Measurements from ENCODE around the gene CLTA. TPM values are rescaled to one million over a fixed set of nuclear protein-coding genes. Genes with fewer than 3 reads are reported as not detected.

Gene CLTA
- total and polyA plus RNA-seq, 4 experiments from 2014 or later: 46.0 to 106 (median 71.1) TPM

GRCh38 chr9:36207546-36208012, 16.9 kb downstream of the CLTA start:
- Mint-ChIP-seq H3K36me3 (peaks cover 69 to 95% of the 10 kb centered on the region in 2 donors), H3K4me3 (peak overlapping the region in 1 of 8 donors; percentile 10), H3K27ac (peak overlapping the region; percentile 56 to 87 (median 76)), H3K4me1 (peaks cover 30 to 62% (median 35%) of the 10 kb centered on the region in 4 donors), H3K27me3 (no peaks in the 10 kb centered on the region), H3K9me3 (no peaks in the 10 kb centered on the region)
- H3K4me1 ChIP-seq (ENCODE audit: insufficient read depth, low read length): peaks cover 32% of the 10 kb centered on the region
- ChIA-PET POLR2A (ENCODE audit: partially characterized antibody) (interaction anchor here (1.4 kb wide), 1 partner anchor 17 kb away, joined by 5 read pairs; the partner anchor contains the start of gene CLTA), CTCF (ENCODE audit: partially characterized antibody) (interaction anchor here (1.1 to 2.1 kb wide), 2 partner anchors 18 to 121 kb away, joined by 3 to 11 read pairs; partner anchors contain the start of gene CLTA)
- peaks cover 79% of the 10 kb centered on the region for H3K36me3 ChIP-seq (ENCODE audit: insufficient read depth, low read length)
- DNase-seq: no peak
- H3K27ac ChIP-seq (ENCODE audit: low read depth, low read length): no peak overlapping the region
- intact Hi-C loops (cut with micrococcal nuclease): no loop called here
- no peaks in the 10 kb centered on the region for H3K9me3 ChIP-seq (ENCODE audit: control insufficient read depth in 1 of 2, low read length in 2 of 2)
- H3K27me3 ChIP-seq (ENCODE audit: insufficient read depth, low read length): no peaks in the 10 kb centered on the region
- no peak overlapping the region for H3K4me3 ChIP-seq (ENCODE audit: low read length in 2 of 2)

GRCh38 chr9:36208521-36209253, 18.0 kb downstream of the CLTA start:
- H3K4me1 ChIP-seq (ENCODE audit: insufficient read depth, low read length): peaks cover 32% of the 10 kb centered on the region
- no peaks in the 10 kb centered on the region for H3K27me3 ChIP-seq (ENCODE audit: insufficient read depth, low read length)
- ChIA-PET CTCF (ENCODE audit: partially characterized antibody) (interaction anchor here (1.1 to 2.1 kb wide), 2 partner anchors 19 to 120 kb away, joined by 3 to 11 read pairs; partner anchors contain the start of gene CLTA), POLR2A (ENCODE audit: partially characterized antibody) (no interaction called here)
- Mint-ChIP-seq H3K4me3 (peak overlapping the region in 2 of 8 donors; percentile 27 to 30), H3K36me3 (peaks cover 60 to 94% of the 10 kb centered on the region in 2 donors), H3K27me3 (no peaks in the 10 kb centered on the region), H3K27ac (peak overlapping the region; percentile 16 to 89 (median 63)), H3K9me3 (no peaks in the 10 kb centered on the region), H3K4me1 (peaks cover 33 to 66% (median 35%) of the 10 kb centered on the region in 4 donors)
- H3K36me3 ChIP-seq (ENCODE audit: insufficient read depth, low read length): peaks cover 74% of the 10 kb centered on the region
- no peak for DNase-seq
- intact Hi-C loops (cut with micrococcal nuclease): no loop called here
- H3K9me3 ChIP-seq (ENCODE audit: control insufficient read depth in 1 of 2, low read length in 2 of 2): no peaks in the 10 kb centered on the region
- H3K27ac ChIP-seq (ENCODE audit: low read depth, low read length): no peak overlapping the region
- H3K4me3 ChIP-seq (ENCODE audit: low read length in 2 of 2): no peak overlapping the region

GRCh38 chr9:36210722-36211121, 20.0 kb downstream of the CLTA start:
- no peaks in the 10 kb centered on the region for H3K27me3 ChIP-seq (ENCODE audit: insufficient read depth, low read length)
- no peak overlapping the region for H3K4me3 ChIP-seq (ENCODE audit: low read length in 2 of 2)
- H3K9me3 ChIP-seq (ENCODE audit: control insufficient read depth in 1 of 2, low read length in 2 of 2): no peaks in the 10 kb centered on the region
- H3K9me3 Mint-ChIP-seq: no peaks in the 10 kb centered on the region
- DNase-seq: no peak
- intact Hi-C loops (cut with micrococcal nuclease): no loop called here
- peaks cover 34 to 68% (median 42%) of the 10 kb centered on the region in 4 donors for H3K4me1 Mint-ChIP-seq
- peaks cover 56% of the 10 kb centered on the region for H3K36me3 ChIP-seq (ENCODE audit: insufficient read depth, low read length)
- peak overlapping the region in 1 of 8 donors; percentile 22 for H3K4me3 Mint-ChIP-seq
- no peak overlapping the region for H3K27ac ChIP-seq (ENCODE audit: low read depth, low read length)
- H3K4me1 ChIP-seq (ENCODE audit: insufficient read depth, low read length): peaks cover 40% of the 10 kb centered on the region
- CTCF ChIA-PET (ENCODE audit: partially characterized antibody): interaction anchor here (1.2 to 1.9 kb wide), 2 partner anchors 20 to 21 kb away, joined by 4 to 9 read pairs; partner anchors contain the start of gene CLTA
- peaks cover 50 to 89% of the 10 kb centered on the region in 2 donors for H3K36me3 Mint-ChIP-seq
- no peaks in the 10 kb centered on the region for H3K27me3 Mint-ChIP-seq
- H3K27ac Mint-ChIP-seq: peak overlapping the region in 4 of 7 donors; percentile 9 to 81 (median 34)
- POLR2A ChIA-PET (ENCODE audit: partially characterized antibody): no interaction called here

GRCh38 chr9:36211510-36211909, 20.8 kb downstream of the CLTA start:
- Mint-ChIP-seq H3K27ac (peak overlapping the region in 4 of 7 donors; percentile 12 to 59 (median 40)), H3K4me3 (no peak overlapping the region), H3K36me3 (peaks cover 48 to 85% of the 10 kb centered on the region in 2 donors), H3K9me3 (peaks cover 0 to 2% (median 0%) of the 10 kb centered on the region in 8 donors), H3K27me3 (no peaks in the 10 kb centered on the region), H3K4me1 (peaks cover 38 to 69% (median 47%) of the 10 kb centered on the region in 4 donors)
- no peak overlapping the region for H3K4me3 ChIP-seq (ENCODE audit: low read length in 2 of 2)
- intact Hi-C loops (cut with micrococcal nuclease): no loop called here
- peaks cover 45% of the 10 kb centered on the region for H3K4me1 ChIP-seq (ENCODE audit: insufficient read depth, low read length)
- H3K36me3 ChIP-seq (ENCODE audit: insufficient read depth, low read length): peaks cover 50% of the 10 kb centered on the region
- no peak for DNase-seq
- H3K9me3 ChIP-seq (ENCODE audit: control insufficient read depth in 1 of 2, low read length in 2 of 2): no peaks in the 10 kb centered on the region
- H3K27ac ChIP-seq (ENCODE audit: low read depth, low read length): no peak overlapping the region
- H3K27me3 ChIP-seq (ENCODE audit: insufficient read depth, low read length): no peaks in the 10 kb centered on the region
- ChIA-PET CTCF (ENCODE audit: partially characterized antibody) (interaction anchor here (1.9 kb wide), 1 partner anchor 22 kb away, joined by 9 read pairs; no protein-coding TSS in a partner anchor), POLR2A (ENCODE audit: partially characterized antibody) (no interaction called here)

GRCh38 chr9:36213387-36213786, 22.7 kb downstream of the CLTA start:
- intact Hi-C loops (cut with micrococcal nuclease): no loop called here
- CTCF ChIA-PET (ENCODE audit: partially characterized antibody): interaction anchor here (1.3 kb wide), 1 partner anchor 24 kb away, joined by 5 read pairs; no protein-coding TSS in a partner anchor
- Mint-ChIP-seq H3K4me3 (no peak overlapping the region), H3K27ac (peak overlapping the region in 3 of 7 donors; percentile 29 to 68 (median 48)), H3K9me3 (peaks cover 0 to 2% (median 0%) of the 10 kb centered on the region in 8 donors), H3K27me3 (no peaks in the 10 kb centered on the region), H3K36me3 (peaks cover 32 to 84% of the 10 kb centered on the region in 2 donors), H3K4me1 (peaks cover 37 to 67% (median 47%) of the 10 kb centered on the region in 4 donors)
- POLR2A ChIA-PET (ENCODE audit: partially characterized antibody): interaction anchor here (0.7 to 1.3 kb wide), 3 partner anchors 12 to 194 kb away, joined by 3 to 4 read pairs (median 3); partner anchors contain the start of gene CLTA
- H3K27me3 ChIP-seq (ENCODE audit: insufficient read depth, low read length): no peaks in the 10 kb centered on the region
- no peak overlapping the region for H3K27ac ChIP-seq (ENCODE audit: low read depth, low read length)
- H3K4me1 ChIP-seq (ENCODE audit: insufficient read depth, low read length): peaks cover 40% of the 10 kb centered on the region
- peaks cover 36% of the 10 kb centered on the region for H3K36me3 ChIP-seq (ENCODE audit: insufficient read depth, low read length)
- no peaks in the 10 kb centered on the region for H3K9me3 ChIP-seq (ENCODE audit: control insufficient read depth in 1 of 2, low read length in 2 of 2)
- no peak for DNase-seq
- no peak overlapping the region for H3K4me3 ChIP-seq (ENCODE audit: low read length in 2 of 2)

- peaks cover 42% of the 10 kb centered on the region for H3K36me3 ChIP-seq (ENCODE audit: insufficient read depth, low read length)
- H3K9me3 ChIP-seq (ENCODE audit: control insufficient read depth in 1 of 2, low read length in 2 of 2): no peaks in the 10 kb centered on the region
- H3K36me3 Mint-ChIP-seq: peaks cover 34 to 84% of the 10 kb centered on the region in 2 donors
- no peak overlapping the region for H3K27ac ChIP-seq (ENCODE audit: low read depth, low read length)
- no peak overlapping the region for H3K4me3 ChIP-seq (ENCODE audit: low read length in 2 of 2)
- peaks cover 40% of the 10 kb centered on the region for H3K4me1 ChIP-seq (ENCODE audit: insufficient read depth, low read length)
- H3K9me3 Mint-ChIP-seq: peaks cover 0 to 2% (median 0%) of the 10 kb centered on the region in 8 donors
- peak overlapping the region in 4 of 7 donors; percentile 47 to 80 (median 48) for H3K27ac Mint-ChIP-seq
- intact Hi-C loops (cut with micrococcal nuclease): no loop called here
- H3K4me1 Mint-ChIP-seq: peaks cover 37 to 67% (median 48%) of the 10 kb centered on the region in 4 donors
- no peaks in the 10 kb centered on the region for H3K27me3 ChIP-seq (ENCODE audit: insufficient read depth, low read length)
- H3K4me3 Mint-ChIP-seq: no peak overlapping the region
- CTCF ChIA-PET (ENCODE audit: partially characterized antibody): interaction anchor here (1.3 kb wide), 1 partner anchor 25 kb away, joined by 5 read pairs; no protein-coding TSS in a partner anchor
- POLR2A ChIA-PET (ENCODE audit: partially characterized antibody): interaction anchor here (1.3 kb wide), 1 partner anchor 23 kb away, joined by 4 read pairs; the partner anchor contains the start of gene CLTA
- no peaks in the 10 kb centered on the region for H3K27me3 Mint-ChIP-seq
- DNase-seq: no peak
Observed at GRCh38 chr9:36213989-36214388, 23.3 kb downstream of the CLTA start.

- Histone ChIP-seq H3K4me1 (ENCODE audit: insufficient read depth, low read length) (peaks cover 34% of the 10 kb centered on the region), H3K4me3 (ENCODE audit: low read length in 2 of 2) (no peak overlapping the region), H3K27me3 (ENCODE audit: insufficient read depth, low read length) (no peaks in the 10 kb centered on the region), H3K36me3 (ENCODE audit: insufficient read depth, low read length) (peaks cover 45% of the 10 kb centered on the region), H3K9me3 (ENCODE audit: control insufficient read depth in 1 of 2, low read length in 2 of 2) (no peaks in the 10 kb centered on the region), H3K27ac (ENCODE audit: low read depth, low read length) (no peak overlapping the region)
- peaks cover 35 to 84% of the 10 kb centered on the region in 2 donors for H3K36me3 Mint-ChIP-seq
- H3K4me1 Mint-ChIP-seq: peaks cover 36 to 64% (median 48%) of the 10 kb centered on the region in 4 donors
- no peaks in the 10 kb centered on the region for H3K27me3 Mint-ChIP-seq
- POLR2A ChIA-PET (ENCODE audit: partially characterized antibody): no interaction called here
- no peak for DNase-seq
- H3K4me3 Mint-ChIP-seq: no peak overlapping the region
- peaks cover 0 to 2% (median 0%) of the 10 kb centered on the region in 8 donors for H3K9me3 Mint-ChIP-seq
- intact Hi-C loops (cut with micrococcal nuclease): no loop called here
- H3K27ac Mint-ChIP-seq: peak overlapping the region in 6 of 7 donors; percentile 5 to 80 (median 24)
- CTCF ChIA-PET (ENCODE audit: partially characterized antibody): interaction anchor here (0.9 to 1.3 kb wide), 3 partner anchors 12 to 112 kb away, joined by 3 to 5 read pairs (median 4); no protein-coding TSS in a partner anchor
Observed at GRCh38 chr9:36214571-36214970, 23.9 kb downstream of the CLTA start.

Data from CD4-positive, alpha-beta memory T cell (primary cell).